D721Med (cell line): ENCODE results near the gene CDYL.

Source experiments
- DNase-seq: peaks from one replicate; pipeline ENCODE4 v3.0.0; 2011; ENCODE audit warnings: low spot score; ENCODE audit not compliant: insufficient read length
- FAIRE-seq: peaks from 2 replicates; lab custom pipeline; 2011; peaks lifted over from hg19 to GRCh38; lab: Jason Lieb, UNC
- TF ChIP-seq, protein P1 (sequence below): IDR thresholded peaks from 2 replicates; pipeline ENCODE4 v1.5.1; 2012; ENCODE audit warnings: mild to moderate bottlenecking, control low read depth; ENCODE audit not compliant: insufficient read depth; ENCODE audit errors: missing control alignments

The CDYL gene

DNA sequence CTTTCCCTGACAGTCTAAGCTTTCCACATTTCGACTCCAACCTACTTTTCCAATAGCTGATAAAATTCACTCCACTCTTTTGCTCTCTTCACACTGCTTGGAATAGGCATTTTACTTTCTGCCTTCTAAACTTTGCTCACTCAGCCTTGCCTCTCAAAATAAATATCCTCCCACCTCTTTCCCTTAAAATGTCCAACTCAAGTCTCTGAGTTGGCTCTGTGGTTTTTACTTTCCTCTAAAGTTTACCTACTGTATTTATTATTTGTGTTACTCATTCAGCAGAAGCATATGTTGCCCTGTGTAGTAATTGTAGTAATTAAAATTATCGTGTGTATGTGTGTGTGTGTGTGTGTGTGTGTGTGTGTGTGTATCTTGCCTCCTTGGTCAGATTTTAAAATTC, 20.0 kb upstream of the CDYL start:
- FAIRE-seq (no peak), DNase-seq (no peak)
- TF ChIP-seq, protein P1, sequence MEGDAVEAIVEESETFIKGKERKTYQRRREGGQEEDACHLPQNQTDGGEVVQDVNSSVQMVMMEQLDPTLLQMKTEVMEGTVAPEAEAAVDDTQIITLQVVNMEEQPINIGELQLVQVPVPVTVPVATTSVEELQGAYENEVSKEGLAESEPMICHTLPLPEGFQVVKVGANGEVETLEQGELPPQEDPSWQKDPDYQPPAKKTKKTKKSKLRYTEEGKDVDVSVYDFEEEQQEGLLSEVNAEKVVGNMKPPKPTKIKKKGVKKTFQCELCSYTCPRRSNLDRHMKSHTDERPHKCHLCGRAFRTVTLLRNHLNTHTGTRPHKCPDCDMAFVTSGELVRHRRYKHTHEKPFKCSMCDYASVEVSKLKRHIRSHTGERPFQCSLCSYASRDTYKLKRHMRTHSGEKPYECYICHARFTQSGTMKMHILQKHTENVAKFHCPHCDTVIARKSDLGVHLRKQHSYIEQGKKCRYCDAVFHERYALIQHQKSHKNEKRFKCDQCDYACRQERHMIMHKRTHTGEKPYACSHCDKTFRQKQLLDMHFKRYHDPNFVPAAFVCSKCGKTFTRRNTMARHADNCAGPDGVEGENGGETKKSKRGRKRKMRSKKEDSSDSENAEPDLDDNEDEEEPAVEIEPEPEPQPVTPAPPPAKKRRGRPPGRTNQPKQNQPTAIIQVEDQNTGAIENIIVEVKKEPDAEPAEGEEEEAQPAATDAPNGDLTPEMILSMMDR = no peak

DNA sequence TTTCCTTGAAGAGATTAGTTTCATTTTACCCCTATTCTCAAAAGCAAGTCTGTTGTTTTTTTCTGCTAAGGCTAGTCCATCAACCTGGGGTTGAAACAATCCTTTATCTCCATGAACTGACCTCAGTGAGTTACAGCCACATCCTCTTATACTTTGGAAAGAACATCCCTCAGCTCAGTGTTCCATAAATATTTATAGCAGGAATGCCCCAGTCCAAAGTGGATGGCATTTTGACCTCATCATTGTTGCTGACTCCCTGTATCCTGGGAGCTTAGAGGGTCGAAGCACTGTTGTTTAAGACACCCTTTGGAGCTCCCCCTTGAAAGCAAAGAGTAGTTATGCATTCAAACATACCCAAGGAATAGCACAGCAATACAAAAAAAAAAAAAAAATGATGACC, 16.2 kb upstream of the CDYL start:
- TF ChIP-seq, protein P1 = no peak
- FAIRE-seq = no peak
- DNase-seq = no peak

DNA sequence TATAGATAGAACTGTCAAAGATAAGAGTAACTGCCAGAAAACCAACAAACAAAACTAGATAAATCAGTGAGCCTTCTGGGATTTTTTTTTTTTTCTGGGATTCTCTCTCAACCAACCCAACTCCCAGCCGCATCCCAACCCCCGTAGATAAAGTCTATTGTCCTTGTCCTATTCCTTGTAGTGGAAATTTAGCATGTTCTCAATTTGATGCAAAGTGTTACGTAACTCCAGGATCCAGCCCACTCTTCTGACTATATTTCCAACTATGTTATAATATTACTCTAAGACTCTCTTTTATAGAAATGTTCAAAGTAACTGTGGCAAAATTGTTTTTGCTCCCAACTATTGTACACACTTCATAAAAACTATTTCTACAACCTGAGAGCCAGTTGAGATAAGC, 15.4 kb upstream of the CDYL start:
- DNase-seq (no peak), FAIRE-seq (no peak)
- TF ChIP-seq, protein P1 = no peak

DNA sequence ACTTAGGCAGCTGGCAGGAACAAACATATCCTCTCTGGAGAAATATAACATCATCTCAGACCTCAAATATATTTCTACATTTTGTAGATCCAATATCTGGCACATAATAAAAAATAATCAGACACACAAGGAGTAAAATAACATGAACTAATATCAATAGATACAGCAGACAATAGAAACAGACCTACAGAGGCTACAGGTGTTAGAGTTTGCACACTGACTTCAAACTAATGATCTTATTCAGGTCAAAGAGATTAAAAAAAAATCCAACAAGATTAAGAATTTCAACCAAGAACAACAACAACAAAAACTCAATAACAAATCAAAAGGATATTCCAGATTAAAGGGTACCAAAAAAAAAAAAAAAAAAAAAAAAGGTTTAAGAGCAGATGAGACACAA, 13.9 kb upstream of the CDYL start:
- no peak for DNase-seq
- TF ChIP-seq, protein P1 = no peak
- FAIRE-seq = no peak

DNA sequence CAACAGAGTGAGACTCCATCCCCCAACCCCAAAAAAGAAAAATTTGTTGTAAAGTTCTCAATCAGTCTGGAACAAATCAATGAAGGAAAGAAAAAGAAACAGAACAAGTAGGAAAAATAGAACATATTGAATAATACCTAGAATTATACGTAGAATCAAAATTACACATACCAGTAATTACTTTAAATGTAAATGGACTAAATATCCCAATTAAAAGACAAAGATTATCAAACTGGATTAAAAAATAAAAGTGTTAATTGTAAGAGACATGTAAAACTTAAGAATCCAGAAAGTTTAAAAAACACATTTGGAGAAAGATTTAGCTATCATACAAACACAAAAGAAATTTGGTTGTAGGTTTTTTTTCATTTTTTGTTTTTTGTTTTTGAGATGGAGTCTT, 12.3 kb upstream of the CDYL start:
- DNase-seq (no peak), FAIRE-seq (no peak)
- TF ChIP-seq, protein P1 = no peak

DNA sequence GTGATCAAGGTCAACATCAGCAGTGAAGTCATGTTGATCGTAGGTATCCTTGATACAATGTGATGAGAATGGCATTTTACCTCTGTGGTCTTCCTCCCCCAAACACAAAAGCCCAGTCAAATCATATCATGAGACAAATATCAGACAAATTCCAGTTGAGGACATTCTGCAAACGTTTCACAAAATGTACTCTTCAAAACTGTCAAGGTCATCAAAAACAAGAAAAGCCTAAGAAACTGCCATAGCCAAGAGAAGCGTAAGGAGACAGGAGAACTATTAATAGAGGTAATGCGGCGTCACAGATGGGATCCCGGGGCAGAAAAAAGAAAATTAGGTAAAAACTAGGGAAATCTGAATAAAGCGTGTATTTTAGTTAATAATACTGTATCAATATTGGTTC, 7.4 kb upstream of the CDYL start:
- FAIRE-seq = no peak
- DNase-seq = no peak
- TF ChIP-seq, protein P1 = no peak

DNA sequence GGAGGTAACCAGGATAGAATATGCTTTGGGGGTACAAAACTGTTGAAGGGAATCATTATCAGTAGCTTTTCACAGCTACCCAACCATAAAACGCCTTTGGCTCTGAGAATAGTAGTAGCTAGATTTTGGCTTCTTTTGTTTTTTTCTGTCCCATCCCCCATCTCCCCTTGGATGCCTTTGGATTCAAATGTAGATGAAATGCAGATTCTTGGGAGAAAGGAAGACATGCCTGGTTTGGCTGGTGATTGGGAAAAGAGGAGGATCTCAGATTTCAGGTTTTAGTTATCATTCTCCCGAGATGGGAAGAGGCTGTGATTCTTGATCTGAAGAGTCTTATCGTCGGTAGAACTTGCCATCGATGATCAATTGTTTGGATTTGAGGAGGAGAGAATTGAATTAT, 3.5 kb upstream of the CDYL start:
- DNase-seq = no peak
- TF ChIP-seq, protein P1 = no peak
- no peak for FAIRE-seq
